Posterior vena cava (tissue), 2 donors: ENCODE measurements around the gene YOD1. TPM values are rescaled to one million over a fixed set of nuclear protein-coding genes. Genes with fewer than 3 reads are reported as not detected.

Experiments used
- DNase-seq: peaks from one replicate; pipeline ENCODE4 v3.0.0-alpha.2; 2020; ENCODE audit warnings: low spot score
- intact Hi-C, 2 donors: fragments of 100-400 bp; cut with DNase I; formaldehyde crosslinking; loops; one replicate each; pipeline versions ENCODE4 v1.14.1 to v1.14.2; 2022 to 2023
- total RNA-seq, 2 donors: library from RNA; stranded (reverse); fragmentation: NEBNext Ultra II Directional; extraction: Animal tissue kit (Norgen Biotek cat#: 25700); gene quantifications; one replicate each; pipeline ENCODE4 v1.2.1, GENCODE V29; 2021
- donor health status: DM: yes; HTN: yes; CAD: no.
- donor health status: DM: yes; HTN: yes; CAD: no.

Gene YOD1
- total RNA-seq, 2 donors from 2014 or later, result 6.6 to 7.0 TPM

GRCh38 chr1:207076181-207076955, 25.4 kb upstream of the YOD1 start:
- intact Hi-C loops, result no loop called here
- no peak for DNase-seq

GRCh38 chr1:207073906-207074820, 23.2 kb upstream of the YOD1 start:
- no peak for DNase-seq
- intact Hi-C loops, result no loop called here

- no peak for DNase-seq
- intact Hi-C loops, result no loop called here
Measured at GRCh38 chr1:207072233-207072632, 21.2 kb upstream of the YOD1 start.

- intact Hi-C loops, result no loop called here
- DNase-seq, result no peak
Measured at GRCh38 chr1:207071426-207071825, 20.4 kb upstream of the YOD1 start.

- intact Hi-C loops, result no loop called here
Measured at GRCh38 chr1:207070811-207071210, 19.8 kb upstream of the YOD1 start.

GRCh38 chr1:207069858-207070506, 19.0 kb upstream of the YOD1 start:
- intact Hi-C loops, result no loop called here

More at GRCh38 chr1:207070811-207071210, 19.8 kb upstream of the YOD1 start:
- no peak for DNase-seq

GRCh38 chr1:207069061-207069460, 18.1 kb upstream of the YOD1 start:
- intact Hi-C loops, result no loop called here
- no peak for DNase-seq

More at GRCh38 chr1:207069858-207070506, 19.0 kb upstream of the YOD1 start:
- DNase-seq, result no peak

- intact Hi-C loops, result no loop called here
- DNase-seq, result no peak
Measured at GRCh38 chr1:207067665-207068064, 16.7 kb upstream of the YOD1 start.

GRCh38 chr1:207067185-207067584, 16.2 kb upstream of the YOD1 start:
- intact Hi-C loops, result no loop called here
- no peak for DNase-seq

GRCh38 chr1:207064561-207064960, 13.6 kb upstream of the YOD1 start:
- intact Hi-C loops, result no loop called here

GRCh38 chr1:207063014-207063413, 12.0 kb upstream of the YOD1 start:
- intact Hi-C loops, result no loop called here
- no peak for DNase-seq

More at GRCh38 chr1:207064561-207064960, 13.6 kb upstream of the YOD1 start:
- DNase-seq, result no peak

GRCh38 chr1:207062058-207062457, 11.1 kb upstream of the YOD1 start:
- intact Hi-C loops, result no loop called here
- no peak for DNase-seq

GRCh38 chr1:207060596-207060995, 9.6 kb upstream of the YOD1 start:
- no peak for DNase-seq
- intact Hi-C loops, result no loop called here

GRCh38 chr1:207059881-207060280, 8.9 kb upstream of the YOD1 start:
- intact Hi-C loops, result loop anchor here (5.0 to 10.0 kb wide), 2 partner anchors 765 to 1083 kb away; no protein-coding TSS in a partner anchor

GRCh38 chr1:207058878-207059867, 8.2 kb upstream of the YOD1 start:
- no peak for DNase-seq
- intact Hi-C loops, result loop anchor here (5.0 to 10.0 kb wide), 2 partner anchors 766 to 1082 kb away; no protein-coding TSS in a partner anchor

More at GRCh38 chr1:207059881-207060280, 8.9 kb upstream of the YOD1 start:
- no peak for DNase-seq

GRCh38 chr1:207058252-207058651, 7.2 kb upstream of the YOD1 start:
- intact Hi-C loops, result loop anchor here (5.0 to 10.0 kb wide), 2 partner anchors 767 to 1081 kb away; no protein-coding TSS in a partner anchor

GRCh38 chr1:207056673-207057072, 5.7 kb upstream of the YOD1 start:
- intact Hi-C loops, result loop anchor here (5.0 to 10.0 kb wide), 2 partner anchors 768 to 1079 kb away; no protein-coding TSS in a partner anchor
- no peak for DNase-seq

More at GRCh38 chr1:207058252-207058651, 7.2 kb upstream of the YOD1 start:
- no peak for DNase-seq

GRCh38 chr1:207055386-207056001, 4.5 kb upstream of the YOD1 start:
- DNase-seq, result no peak
- intact Hi-C loops, result loop anchor here (5.0 to 10.0 kb wide), 2 partner anchors 769 to 1078 kb away; no protein-coding TSS in a partner anchor
